ENCODE results near the gene SLC23A2.
A peak's percentile ranks its signal among the peaks of the same experiment; 100 is the strongest.

Gene SLC23A2

GRCh38 chr20:4902788-4903187 lies 98.5 kb downstream of the SLC23A2 start:
- TF ChIP-seq CTCF (IDR thresholded peaks at IDR 0.05): no peak
- no peak overlapping the region for H3K27ac ChIP-seq
- H3K27me3 ChIP-seq: no peaks in the 10 kb centered on the region
- H3K9me3 ChIP-seq: no peaks in the 10 kb centered on the region
- H3K4me1 ChIP-seq (ENCODE audit: control insufficient read depth in 1 of 2, insufficient read depth in 1 of 2, low read depth in 1 of 2, low read length in 1 of 2): peaks cover 7% of the 10 kb centered on the region in 2 experiments
- H3K36me3 ChIP-seq: peaks cover 18% of the 10 kb centered on the region
- H3K4me3 ChIP-seq (ENCODE audit: low read depth in 1 of 2, low read length in 1 of 2): no peak overlapping the region

DNA sequence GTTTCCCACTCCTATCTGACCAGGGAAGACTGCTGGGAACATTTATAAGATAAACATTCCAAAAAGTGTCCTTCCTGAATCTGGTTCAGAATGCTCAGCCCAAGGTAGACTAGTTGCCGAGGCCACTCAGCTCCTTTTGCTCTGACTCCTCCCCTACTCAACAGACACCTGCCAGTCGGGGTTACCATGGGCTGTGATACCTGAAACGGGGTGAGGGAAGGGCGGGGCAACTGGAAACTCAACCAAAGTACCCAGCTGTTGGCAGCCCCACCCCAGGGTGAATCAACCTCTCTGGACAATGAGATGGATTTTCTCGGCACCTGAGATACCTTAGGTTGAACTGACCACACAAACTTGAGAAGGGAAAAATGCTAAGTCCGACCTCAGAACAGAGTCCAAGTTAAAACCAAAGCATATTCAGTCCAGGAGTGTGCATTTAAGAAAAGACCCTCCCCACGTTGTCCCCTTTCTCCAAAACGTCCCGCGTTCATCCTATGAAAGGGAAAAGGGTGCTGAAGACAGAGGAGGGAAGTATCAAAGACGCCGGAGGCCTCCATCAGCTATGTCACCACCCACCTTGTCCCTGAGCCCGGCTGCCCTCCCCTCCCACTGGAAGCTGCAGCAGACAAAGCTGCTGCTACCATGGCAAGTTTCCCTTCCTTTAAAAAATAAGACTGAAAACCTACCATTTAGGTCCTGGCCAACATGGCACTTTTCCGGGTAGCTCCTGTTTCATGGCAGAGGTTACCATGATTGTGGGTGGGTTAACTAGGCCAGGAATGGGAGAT lies 100.1 kb downstream of the SLC23A2 start:
- Histone ChIP-seq H3K36me3 (peaks cover 18% of the 10 kb centered on the region), H3K27ac (no peak overlapping the region)
- no peak for TF ChIP-seq CTCF (IDR thresholded peaks at IDR 0.05)

GRCh38 chr20:4898282-4899244 lies 102.7 kb downstream of the SLC23A2 start:
- no peaks in the 10 kb centered on the region for H3K9me3 ChIP-seq
- H3K27me3 ChIP-seq: no peaks in the 10 kb centered on the region
- TF ChIP-seq CTCF (IDR thresholded peaks at IDR 0.05): no peak
- H3K4me3 ChIP-seq (ENCODE audit: low read depth in 1 of 2, low read length in 1 of 2): no peak overlapping the region
- peak overlapping the region; percentile 50 for H3K27ac ChIP-seq
- peaks cover 7% of the 10 kb centered on the region in 2 experiments for H3K4me1 ChIP-seq (ENCODE audit: control insufficient read depth in 1 of 2, insufficient read depth in 1 of 2, low read depth in 1 of 2, low read length in 1 of 2)
- peaks cover 18% of the 10 kb centered on the region for H3K36me3 ChIP-seq

More for the DNA sequence above, 100.1 kb downstream of the SLC23A2 start:
- Histone ChIP-seq H3K4me3 (ENCODE audit: low read depth in 1 of 2, low read length in 1 of 2) (no peak overlapping the region), H3K4me1 (ENCODE audit: control insufficient read depth in 1 of 2, insufficient read depth in 1 of 2, low read depth in 1 of 2, low read length in 1 of 2) (peaks cover 7% of the 10 kb centered on the region in 2 experiments), H3K9me3 (no peaks in the 10 kb centered on the region), H3K27me3 (no peaks in the 10 kb centered on the region)

GRCh38 chr20:4897600-4897999 lies 103.7 kb downstream of the SLC23A2 start:
- peaks cover 7% of the 10 kb centered on the region in 2 experiments for H3K4me1 ChIP-seq (ENCODE audit: control insufficient read depth in 1 of 2, insufficient read depth in 1 of 2, low read depth in 1 of 2, low read length in 1 of 2)
- H3K36me3 ChIP-seq: peaks cover 18% of the 10 kb centered on the region
- TF ChIP-seq CTCF (IDR thresholded peaks at IDR 0.05): no peak
- H3K27me3 ChIP-seq: no peaks in the 10 kb centered on the region
- no peaks in the 10 kb centered on the region for H3K9me3 ChIP-seq
- H3K27ac ChIP-seq: no peak overlapping the region
- no peak overlapping the region for H3K4me3 ChIP-seq (ENCODE audit: low read depth in 1 of 2, low read length in 1 of 2)

- Histone ChIP-seq H3K27ac (no peak overlapping the region), H3K36me3 (peaks cover 17% of the 10 kb centered on the region), H3K9me3 (no peaks in the 10 kb centered on the region), H3K4me1 (ENCODE audit: control insufficient read depth in 1 of 2, insufficient read depth in 1 of 2, low read depth in 1 of 2, low read length in 1 of 2) (peaks cover 7% of the 10 kb centered on the region in 2 experiments), H3K4me3 (ENCODE audit: low read depth in 1 of 2, low read length in 1 of 2) (no peak overlapping the region), H3K27me3 (no peaks in the 10 kb centered on the region)
- TF ChIP-seq CTCF (IDR thresholded peaks at IDR 0.05): peak; percentile 22
Measured at GRCh38 chr20:4896971-4897497, 104.3 kb downstream of the SLC23A2 start.

All from neutrophil (primary cell).